Epithelial cell of umbilical artery (primary cell): ENCODE measurements around the gene LPCAT1. TPM values are rescaled to one million over a fixed set of nuclear protein-coding genes. Genes with fewer than 3 reads are reported as not detected.

ENCODE experiments used
- total RNA-seq: library from RNA; depleted of rRNA; stranded (reverse); fragments of >200 nt; gene quantifications from 2 replicates; pipeline ENCODE4 v1.2.3, GENCODE V29; 2014

Gene LPCAT1
- total RNA-seq, result 52.6 and 57.3 TPM in 2 replicates

GRCh38 chr5:1523793-1524480, at the start of gene LPCAT1:
TSS of gene LPCAT1 (minus strand) at chr5:1523960. CDS start at chr5:1523844, 116 bp downstream.

GRCh38 chr5:1445313-1445688, 78.5 kb downstream of the LPCAT1 start, which contains the start of gene SLC6A3:
TSS of gene SLC6A3 (minus strand) at chr5:1445440. CDS start at chr5:1443197, 2,243 bp downstream.

Other genes with a start within 250 kb of the LPCAT1 start
- not detected in 2 replicates for gene TERT, start 228.9 kb downstream of the LPCAT1 start, total RNA-seq
- gene CLPTM1L, start 178.9 kb downstream of the LPCAT1 start, total RNA-seq, result 252 and 269 TPM in 2 replicates
- gene SLC6A3, start 78.5 kb downstream of the LPCAT1 start, total RNA-seq, result under 0.01 TPM in 1 of 2 replicates, not detected in the other